Right lobe of liver (tissue), 6 donors: ENCODE measurements around the gene NAV2. TPM values are rescaled to one million over a fixed set of nuclear protein-coding genes. Genes with fewer than 3 reads are reported as not detected.

ENCODE experiments used
- ATAC-seq, 4 donors: fragments of 200-7000 bp; cut with Tn5 transposase; one replicate each; pipeline ENCODE4 v1.9.1; 2020; ENCODE audit warnings: mild to moderate bottlenecking in 4 of 4, moderate library complexity in 4 of 4
- DNase-seq, 3 donors: peaks; one replicate each; pipeline ENCODE4 v3.0.0-alpha.2; 2020
- H3K27ac ChIP-seq, 3 donors: fragments of 200-600 bp; one replicate each; pipeline ENCODE4 v1.8.0; 2022
- H3K27me3 ChIP-seq, 2 donors: fragments of 200-600 bp; one replicate each; pipeline ENCODE4 v1.8.0; 2022
- H3K36me3 ChIP-seq, 4 donors: fragments of 200-600 bp; sonication (generic) in 1 of 4; one replicate each; pipeline versions ENCODE4 v1.5.1 to v1.8.0; 2017 to 2022; ENCODE audit warnings: control low read depth in 1 of 4
- H3K4me1 ChIP-seq, 4 donors: fragments of 200-600 bp; sonication (generic) in 1 of 4; one replicate each; pipeline versions ENCODE4 v1.5.1 to v1.8.0; 2017 to 2022; ENCODE audit warnings: control low read depth in 1 of 4
- H3K4me3 ChIP-seq, 3 donors: fragments of 200-600 bp; one replicate each; pipeline ENCODE4 v1.8.0; 2022
- H3K9me3 ChIP-seq, 4 donors: fragments of 200-600 bp; sonication (generic) in 1 of 4; one replicate each; pipeline versions ENCODE4 v1.5.1 to v1.8.0; 2017 to 2022; ENCODE audit warnings: control low read depth in 1 of 4
- POLR2A ChIP-seq: fragments of 450-650 bp; IDR thresholded peaks from one replicate; pipeline ENCODE4 v1.6.1; 2017; ENCODE audit warnings: antibody characterized with exemption, mild to moderate bottlenecking
- WGBS: methylation state at CpG from one replicate; pipeline ENCODE4 v1.1.6; 2018; ENCODE audit warnings: low coverage, low lambda C conversion rate; ENCODE audit not compliant: insufficient coverage; ENCODE audit errors: missing lambda C conversion rate; 5-methylcytosine and 5-hydroxymethylcytosine counted together
- intact Hi-C, 2 donors: fragments of 100-400 bp; cut with DNase I; formaldehyde crosslinking; loops; one replicate each; pipeline versions ENCODE4 v1.11.2 to v1.14.1; 2022
- total RNA-seq, 6 experiments: library from RNA; depleted of rRNA in 2 of 6; stranded (reverse); fragments of >200 nt in 2 of 6; fragmentation: NEBNext Ultra II Directional in 3 of 6; extraction: Animal tissue kit (Norgen Biotek cat#: 25700) in 3 of 6; gene quantifications; one replicate each; pipeline versions ENCODE4 v1.1.0 to v1.2.4, GENCODE V29; 2016 to 2023
- TF ChIP-seq, protein P1 (sequence below), 4 donors: fragments of 200-600 bp in 3 of 4; fragments of 450-650 bp in 1 of 4; IDR thresholded peaks; one replicate each; pipeline versions ENCODE4 v1.5.1 to v1.8.0; 2016 to 2022; ENCODE audit warnings: antibody characterized with exemption in 4 of 4, mild to moderate bottlenecking in 2 of 4
- donor health status: DM: no; HTN: yes; CAD: no.
- donor health status: DM: no; HTN: no; CAD: no.
- donor health status: DM: no; HTN: no; CAD: no.
- donor health status: DM: no; HTN: yes; CAD: no.
- donor health status: DM: no; HTN: yes; CAD: no.

The NAV2 gene
- total RNA-seq, 6 experiments from 2014 or later, result 15.5 to 69.2 (median 37.1) TPM

DNA sequence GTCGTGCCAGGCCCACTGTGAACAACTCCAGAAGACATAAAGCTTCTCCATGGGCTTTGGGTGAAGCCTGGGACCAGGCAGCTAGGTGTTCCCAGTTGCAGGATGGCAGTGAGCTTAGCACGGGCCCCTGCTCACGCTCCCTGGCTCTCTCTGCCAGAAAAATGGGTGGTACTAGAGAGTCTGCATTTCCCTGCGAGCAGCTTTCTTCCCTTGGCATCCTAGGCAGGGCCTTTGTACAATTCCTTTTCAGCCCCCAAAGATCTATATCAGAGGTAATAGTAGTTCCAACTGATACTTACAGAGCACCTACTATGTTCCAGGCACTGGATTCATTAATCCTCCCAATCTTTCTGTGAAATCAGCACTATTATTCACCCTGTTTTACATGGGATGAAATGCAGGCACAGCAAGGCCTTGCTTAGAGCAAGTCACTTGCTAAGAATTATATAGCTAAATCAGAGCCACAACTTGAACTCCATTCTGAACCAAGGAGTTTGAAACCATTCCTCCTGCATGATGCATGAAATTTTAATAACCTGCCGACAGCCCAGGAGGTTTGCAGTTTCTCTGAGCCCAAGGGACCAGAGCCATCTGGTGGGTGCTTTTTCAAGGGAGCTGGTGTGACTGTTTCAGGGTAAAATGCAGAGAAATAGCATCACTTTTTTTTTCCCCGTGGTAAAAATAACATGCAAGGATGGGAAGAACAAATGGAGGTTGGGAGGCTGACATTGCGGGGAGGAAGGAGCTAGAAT lies 22.7 kb downstream of the NAV2 start:
- H3K4me3 ChIP-seq, result no peak overlapping the region
- no peak overlapping the region for H3K27ac ChIP-seq
- H3K9me3 ChIP-seq, result no peaks in the 10 kb centered on the region
- TF ChIP-seq POLR2A, result no peak
- TF ChIP-seq, protein P1, sequence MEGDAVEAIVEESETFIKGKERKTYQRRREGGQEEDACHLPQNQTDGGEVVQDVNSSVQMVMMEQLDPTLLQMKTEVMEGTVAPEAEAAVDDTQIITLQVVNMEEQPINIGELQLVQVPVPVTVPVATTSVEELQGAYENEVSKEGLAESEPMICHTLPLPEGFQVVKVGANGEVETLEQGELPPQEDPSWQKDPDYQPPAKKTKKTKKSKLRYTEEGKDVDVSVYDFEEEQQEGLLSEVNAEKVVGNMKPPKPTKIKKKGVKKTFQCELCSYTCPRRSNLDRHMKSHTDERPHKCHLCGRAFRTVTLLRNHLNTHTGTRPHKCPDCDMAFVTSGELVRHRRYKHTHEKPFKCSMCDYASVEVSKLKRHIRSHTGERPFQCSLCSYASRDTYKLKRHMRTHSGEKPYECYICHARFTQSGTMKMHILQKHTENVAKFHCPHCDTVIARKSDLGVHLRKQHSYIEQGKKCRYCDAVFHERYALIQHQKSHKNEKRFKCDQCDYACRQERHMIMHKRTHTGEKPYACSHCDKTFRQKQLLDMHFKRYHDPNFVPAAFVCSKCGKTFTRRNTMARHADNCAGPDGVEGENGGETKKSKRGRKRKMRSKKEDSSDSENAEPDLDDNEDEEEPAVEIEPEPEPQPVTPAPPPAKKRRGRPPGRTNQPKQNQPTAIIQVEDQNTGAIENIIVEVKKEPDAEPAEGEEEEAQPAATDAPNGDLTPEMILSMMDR (IDR thresholded peaks at IDR 0.05), result no peak
- H3K4me1 ChIP-seq, result no peaks in the 10 kb centered on the region
- intact Hi-C loops, result loop anchor here in 1 of 2 donors (10.0 kb wide), 1 partner anchor 421 kb away; no protein-coding TSS in a partner anchor
- 64% methylated on average over 3 of the region's 7 CpGs for WGBS
- ATAC-seq, result no peak
- DNase-seq, result no peak
- no peaks in the 10 kb centered on the region for H3K27me3 ChIP-seq
- no peaks in the 10 kb centered on the region for H3K36me3 ChIP-seq

DNA sequence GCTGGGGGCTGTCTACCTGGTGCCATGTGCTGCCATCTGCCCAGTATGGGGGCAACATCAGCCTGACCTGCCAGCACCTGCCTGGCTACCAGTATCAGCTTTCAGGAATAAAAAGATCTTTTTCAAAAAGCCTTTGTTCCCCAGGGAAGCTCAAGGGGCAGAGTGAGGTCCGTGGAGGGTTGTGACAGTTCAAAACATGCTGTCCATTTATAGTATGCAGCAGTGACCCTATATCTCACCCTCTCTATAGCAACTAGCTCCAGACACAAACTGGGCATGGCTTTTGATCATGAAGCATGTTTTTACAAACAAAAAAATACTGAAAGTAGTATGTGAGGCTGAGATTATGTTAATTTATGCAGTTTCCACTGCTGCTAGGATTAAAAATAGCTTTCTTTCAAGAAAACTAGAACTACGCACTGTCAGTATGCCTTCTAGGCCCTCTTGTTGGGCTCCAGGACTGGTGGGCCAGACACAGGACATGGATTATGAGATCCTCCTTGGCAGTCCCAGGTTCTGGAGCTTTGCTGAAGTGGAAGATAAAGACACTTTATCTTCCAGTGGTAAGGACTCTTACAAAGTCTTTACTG lies 23.4 kb downstream of the NAV2 start:
- intact Hi-C loops, result loop anchor here in 1 of 2 donors (10.0 kb wide), 1 partner anchor 421 kb away; no protein-coding TSS in a partner anchor
- Histone ChIP-seq H3K4me1 (no peaks in the 10 kb centered on the region), H3K27ac (no peak overlapping the region), H3K27me3 (no peaks in the 10 kb centered on the region), H3K36me3 (no peaks in the 10 kb centered on the region), H3K9me3 (no peaks in the 10 kb centered on the region), H3K4me3 (no peak overlapping the region)
- no peak for DNase-seq
- 90% methylated on average over 1 of the region's 2 CpGs for WGBS
- TF ChIP-seq, protein P1 (IDR thresholded peaks at IDR 0.05), result no peak
- no peak for TF ChIP-seq POLR2A
- ATAC-seq, result no peak

DNA sequence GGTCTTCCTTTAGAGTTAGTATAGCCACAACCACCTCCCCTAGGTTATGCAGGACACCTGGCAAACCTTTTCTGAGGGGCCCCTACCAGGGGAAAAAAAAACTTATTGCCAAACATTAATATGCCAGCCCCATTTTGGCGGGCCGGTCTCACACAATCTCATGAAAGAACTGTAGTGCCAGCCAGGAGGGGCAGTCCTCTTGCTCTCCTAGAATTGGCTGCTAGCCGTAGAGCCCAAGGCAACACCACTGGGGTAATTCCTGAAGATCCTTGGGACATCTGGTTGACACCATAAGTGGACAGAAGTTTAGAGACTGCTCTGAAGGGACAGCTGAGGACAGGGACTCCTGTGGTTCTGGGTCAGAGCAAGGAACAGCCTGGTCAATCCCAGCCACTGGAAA lies 24.2 kb downstream of the NAV2 start:
- DNase-seq, result no peak
- intact Hi-C loops, result loop anchor here in 1 of 2 donors (10.0 kb wide), 1 partner anchor 422 kb away; no protein-coding TSS in a partner anchor
- no peaks in the 10 kb centered on the region for H3K4me1 ChIP-seq
- no peaks in the 10 kb centered on the region for H3K9me3 ChIP-seq
- no peaks in the 10 kb centered on the region for H3K36me3 ChIP-seq
- TF ChIP-seq, protein P1 (IDR thresholded peaks at IDR 0.05), result no peak
- TF ChIP-seq POLR2A, result no peak
- H3K27ac ChIP-seq, result no peak overlapping the region
- WGBS, result 90% methylated on average over 2 of the region's 3 CpGs
- ATAC-seq, result no peak
- H3K27me3 ChIP-seq, result no peaks in the 10 kb centered on the region
- no peak overlapping the region for H3K4me3 ChIP-seq

DNA sequence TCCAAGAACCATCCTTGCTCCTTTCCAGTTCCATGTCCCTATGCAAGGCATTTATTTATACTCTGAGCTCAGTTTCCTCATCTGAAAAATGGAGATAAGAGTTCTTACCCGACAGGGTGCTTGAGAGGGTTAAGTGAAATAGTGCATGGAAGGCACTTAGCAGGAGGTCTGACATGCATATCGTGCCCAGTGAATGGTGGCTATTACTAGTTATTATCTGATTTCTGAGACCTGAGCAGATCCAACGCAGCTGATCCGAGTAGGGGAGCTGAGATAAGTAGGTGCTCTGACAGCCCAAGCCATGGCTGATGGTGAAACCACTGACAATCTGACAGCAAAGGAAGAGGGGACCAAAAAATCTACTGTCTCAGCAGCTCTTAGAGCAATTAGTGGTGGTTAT lies 24.9 kb downstream of the NAV2 start:
- DNase-seq (no peak), ATAC-seq (no peak)
- no peaks in the 10 kb centered on the region for H3K9me3 ChIP-seq
- H3K4me3 ChIP-seq, result no peak overlapping the region
- no peaks in the 10 kb centered on the region for H3K4me1 ChIP-seq
- H3K27ac ChIP-seq, result no peak overlapping the region
- intact Hi-C loops, result loop anchor here in 1 of 2 donors (10.0 kb wide), 1 partner anchor 423 kb away; no protein-coding TSS in a partner anchor
- no peaks in the 10 kb centered on the region for H3K36me3 ChIP-seq
- WGBS, result 93% methylated on average over 4 of the region's 4 CpGs
- TF ChIP-seq POLR2A, result no peak
- TF ChIP-seq, protein P1 (IDR thresholded peaks at IDR 0.05), result no peak
- H3K27me3 ChIP-seq, result no peaks in the 10 kb centered on the region
